Activated CD8-positive, alpha-beta memory T cell treated with anti-CD3 and anti-CD28 coated beads for 48 hours (primary cell): ENCODE data around the gene EFEMP2.
"Not testable (repeated sequence)": the region's sequence is repeated elsewhere in the genome, so short reads cannot be mapped to it uniquely, and the experiment has no call there.

Experiments
- DNase-seq, 3 experiments: peaks; one replicate each; pipeline ENCODE4 v3.0.0-alpha.2; 2020; ENCODE audit warnings: low read depth in 2 of 3, low spot score in 2 of 3

EFEMP2 gene

GRCh38 chr11:65833297-65834030 lies 39.1 kb downstream of the EFEMP2 start, which contains the start of gene SNX32:
Gene SNX32, plus strand, starts transcription at chr11:65833963. Its CDS starts 103 bp downstream, at chr11:65834066.
- peak; percentile 89 to 91 (median 90) for DNase-seq

- DNase-seq = not testable (repeated sequence)
Measured at GRCh38 chr11:65832231-65832630, 40.4 kb downstream of the EFEMP2 start.

GRCh38 chr11:65829459-65829858 lies 43.1 kb downstream of the EFEMP2 start:
- DNase-seq = no peak

- no peak for DNase-seq
Measured at GRCh38 chr11:65826984-65827735, 45.4 kb downstream of the EFEMP2 start.

- no peak for DNase-seq
Measured at GRCh38 chr11:65822776-65823528, 49.6 kb downstream of the EFEMP2 start.

- DNase-seq = no peak
Measured at GRCh38 chr11:65821107-65821506, 51.5 kb downstream of the EFEMP2 start.

GRCh38 chr11:65817835-65818680 lies 54.5 kb downstream of the EFEMP2 start:
- peak; percentile 85 to 98 (median 97) for DNase-seq

- DNase-seq = no peak
Measured at GRCh38 chr11:65817312-65817834, 55.2 kb downstream of the EFEMP2 start.

GRCh38 chr11:65816696-65817095 lies 55.9 kb downstream of the EFEMP2 start:
- no peak for DNase-seq
